Kidney epithelial cell (primary cell): ENCODE measurements around the gene TSPAN32. TPM values are rescaled to one million over a fixed set of nuclear protein-coding genes. Genes with fewer than 3 reads are reported as not detected.

Experiments used
- total RNA-seq: library from RNA; depleted of rRNA; stranded (reverse); fragments of >200 nt; gene quantifications from 2 replicates; pipeline ENCODE4 v1.2.3, GENCODE V29; 2015

TSPAN32 gene
- total RNA-seq, 1 donor from 2014 or later: 0.46 TPM

Other genes starting within 250 kb of the TSPAN32 start
- 8.7 and 11.4 TPM in 2 replicates for gene IGF2, start 162.6 kb upstream of the TSPAN32 start, total RNA-seq
- gene INS, start 140.8 kb upstream of the TSPAN32 start, total RNA-seq: not detected in 2 replicates
- not detected in 2 replicates for gene TH, start 130.2 kb upstream of the TSPAN32 start, total RNA-seq
- 0.21 TPM in 1 of 2 replicates, not detected in the other for gene ASCL2, start 31.4 kb upstream of the TSPAN32 start, total RNA-seq
- not detected in 2 replicates for gene C11orf21, start 95 bp upstream of the TSPAN32 start, total RNA-seq
- 216 and 263 TPM in 2 replicates for gene CD81, start 75.3 kb downstream of the TSPAN32 start, total RNA-seq
- gene TSSC4, start 98.7 kb downstream of the TSPAN32 start, total RNA-seq: 62.0 and 73.2 TPM in 2 replicates
- gene TRPM5, start 142.5 kb downstream of the TSPAN32 start, total RNA-seq: not detected in 2 replicates
- gene KCNQ1, start 143.0 kb downstream of the TSPAN32 start, total RNA-seq: 2.3 and 2.8 TPM in 2 replicates